HG03469 (cell line): Measurements from ENCODE around the gene SLC34A3.

Experiments
- ATAC-seq: cut with Tn5 transposase; IDR thresholded peaks from one replicate; pipeline ENCODE4 v1.9.1; 2021; ENCODE audit warnings: mild to moderate bottlenecking, moderate library complexity, moderate number of reproducible peaks; ENCODE audit not compliant: unreplicated experiment

SLC34A3 gene

DNA sequence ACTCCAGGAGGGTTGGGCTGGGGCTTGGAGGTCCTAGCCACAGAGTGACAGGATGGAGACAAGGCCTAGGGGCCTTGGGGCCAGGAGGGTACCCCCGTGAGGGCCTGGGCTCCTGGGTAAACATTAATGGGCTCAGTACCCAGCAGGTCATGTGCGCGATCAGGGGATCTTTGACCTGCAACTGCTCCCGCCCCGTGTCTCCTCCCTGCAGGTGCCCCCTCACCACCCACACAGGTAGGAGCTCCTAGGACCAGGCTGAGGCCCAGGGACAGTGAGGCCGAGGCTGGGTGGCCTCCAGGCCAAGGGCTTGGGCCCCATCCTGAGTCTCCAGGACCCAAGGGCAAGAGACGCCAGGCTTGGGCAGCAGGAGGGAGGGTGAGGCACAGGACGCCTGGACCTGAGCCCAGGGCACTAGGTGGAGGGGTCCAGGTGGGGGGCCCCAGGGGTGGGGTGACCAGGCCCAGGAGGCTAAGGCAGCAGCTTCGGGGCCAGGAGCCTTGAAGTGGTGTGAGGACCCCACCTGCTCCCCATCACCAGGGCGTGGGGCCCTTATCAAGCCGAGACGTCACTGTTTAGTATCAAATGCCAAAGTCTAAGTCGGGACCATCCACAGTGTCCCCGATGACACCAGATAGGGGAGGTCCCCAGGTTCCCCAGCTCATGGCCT lies at the start of gene SLC34A3:
TSS of gene SLC34A3 (plus strand) at position 197 of the 667 bp plus-strand sequence. CDS start 802 bp downstream, outside the sequence.
- ATAC-seq: no peak

DNA sequence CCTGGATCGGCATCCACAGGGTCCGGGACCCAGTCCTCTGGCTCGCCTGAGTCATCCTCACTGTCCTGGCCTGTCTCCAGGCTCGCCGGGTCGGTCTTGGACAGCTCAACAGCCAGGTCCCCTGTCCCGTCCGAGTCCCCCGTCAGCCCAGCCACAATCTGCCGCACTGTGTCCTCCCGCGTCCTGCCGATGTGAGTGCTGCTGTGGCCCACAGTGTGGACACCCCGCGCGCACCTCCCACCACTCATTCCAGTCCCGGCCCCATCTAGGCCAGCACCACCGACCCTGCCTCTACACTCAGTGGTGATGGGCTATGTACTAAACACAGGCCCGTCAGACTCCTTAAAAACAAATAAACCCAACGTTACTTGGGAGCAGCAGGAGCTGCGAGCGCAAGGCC lies 49.0 kb upstream of the SLC34A3 start:
- ATAC-seq: no peak

DNA sequence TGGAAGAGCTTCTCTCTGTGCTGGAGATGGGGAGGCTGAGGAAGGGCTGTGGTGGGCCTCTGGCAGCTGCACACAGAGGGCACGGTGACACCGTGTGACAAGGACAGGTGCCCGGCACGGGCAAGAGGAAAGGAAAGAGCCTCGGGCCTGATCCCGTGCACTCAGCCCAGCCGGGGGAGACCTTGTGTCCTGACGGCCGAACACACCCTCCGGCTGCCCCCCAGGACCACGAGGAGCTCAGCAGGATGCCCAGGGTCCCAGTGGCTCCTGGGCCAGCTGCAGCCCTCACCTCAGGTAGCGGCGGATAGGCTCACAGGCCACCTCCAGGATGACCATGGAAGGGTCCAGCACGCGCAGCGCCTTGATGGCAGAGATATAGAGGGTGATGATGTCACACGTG lies 47.9 kb upstream of the SLC34A3 start:
- ATAC-seq: no peak

DNA sequence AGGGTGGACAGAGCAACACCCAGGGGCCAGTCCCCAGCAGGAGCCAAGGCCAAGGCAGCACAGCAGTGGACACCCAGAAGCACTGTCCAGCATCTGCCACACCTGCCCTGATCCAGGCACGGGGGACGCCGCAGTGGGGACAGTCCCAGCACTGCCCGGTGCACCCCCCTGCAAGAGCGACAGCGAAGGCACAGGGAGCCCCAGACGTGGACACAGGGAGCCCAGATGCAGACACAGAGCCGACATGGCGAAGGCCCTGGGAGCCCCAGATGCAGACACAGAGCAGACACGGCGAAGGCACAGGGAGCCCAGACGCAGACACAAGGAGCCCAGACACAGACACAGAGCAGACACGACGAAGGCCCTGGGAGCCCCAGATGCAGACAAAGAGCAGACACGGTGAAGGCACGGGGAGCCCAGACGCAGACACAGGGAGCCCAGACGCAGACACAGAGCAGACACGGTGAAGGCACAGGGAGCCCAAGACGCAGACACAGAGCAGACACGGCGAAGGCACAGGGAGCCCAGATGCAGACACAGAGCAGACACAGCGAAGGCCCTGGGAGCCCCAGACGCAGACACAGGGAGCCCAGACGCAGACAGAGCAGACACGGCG lies 46.6 kb upstream of the SLC34A3 start:
- no peak for ATAC-seq

DNA sequence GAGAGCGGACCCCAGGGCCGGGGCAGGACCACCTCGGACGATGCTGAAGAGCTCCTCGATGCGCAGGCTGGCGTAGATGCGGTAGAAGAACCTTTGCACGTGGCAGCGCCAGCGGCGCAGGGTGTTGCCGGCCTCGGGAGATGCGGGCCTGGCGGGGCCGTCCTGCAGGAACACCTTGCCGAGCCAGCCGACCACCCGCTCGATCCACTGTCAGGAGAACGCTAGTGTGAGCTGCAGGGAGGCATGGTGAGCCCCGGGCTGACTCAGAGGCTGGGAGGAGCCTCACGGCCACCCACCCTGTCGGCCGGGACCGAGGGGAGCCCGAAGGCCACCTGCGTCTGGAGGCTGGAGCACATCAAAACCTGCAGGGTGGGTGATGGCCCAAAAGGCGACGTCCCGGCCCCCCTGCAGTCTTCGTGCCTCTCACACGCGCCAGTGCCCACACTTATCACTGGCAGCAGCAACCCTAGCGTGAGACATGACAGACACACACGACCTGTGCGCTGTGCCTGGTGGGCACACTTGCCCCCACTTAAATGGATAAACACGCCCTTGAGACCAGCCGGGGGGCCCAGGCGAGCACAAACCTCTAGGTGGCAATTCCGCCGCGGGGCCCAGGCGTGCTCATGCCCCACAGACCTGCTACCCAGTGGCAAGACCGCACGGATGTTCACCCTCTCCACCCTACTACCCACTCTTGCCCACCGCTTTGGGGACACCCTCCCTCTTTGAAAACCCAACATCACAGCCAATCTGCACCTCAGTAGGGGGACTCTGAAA lies 45.6 kb upstream of the SLC34A3 start:
- ATAC-seq: no peak

DNA sequence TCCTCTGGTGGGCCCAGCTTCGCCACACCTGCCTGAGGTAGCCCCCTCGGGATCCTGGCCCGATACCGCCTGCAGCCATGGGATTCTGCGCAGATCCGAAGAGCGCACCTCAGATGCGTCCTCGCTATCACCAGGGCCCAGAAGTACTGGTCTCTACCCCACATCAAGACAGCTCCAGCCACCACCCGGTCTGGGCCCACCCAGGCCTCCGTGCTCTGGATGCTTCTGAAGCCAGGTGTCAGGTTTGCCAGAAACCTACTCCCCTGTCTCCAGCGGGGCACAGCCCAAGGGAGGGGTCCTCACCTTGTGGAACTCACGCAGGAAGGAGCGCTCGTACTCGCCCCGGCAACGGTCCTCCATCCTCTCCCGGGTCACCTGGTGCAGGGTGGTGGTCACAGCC lies 44.8 kb upstream of the SLC34A3 start:
- ATAC-seq: no peak

DNA sequence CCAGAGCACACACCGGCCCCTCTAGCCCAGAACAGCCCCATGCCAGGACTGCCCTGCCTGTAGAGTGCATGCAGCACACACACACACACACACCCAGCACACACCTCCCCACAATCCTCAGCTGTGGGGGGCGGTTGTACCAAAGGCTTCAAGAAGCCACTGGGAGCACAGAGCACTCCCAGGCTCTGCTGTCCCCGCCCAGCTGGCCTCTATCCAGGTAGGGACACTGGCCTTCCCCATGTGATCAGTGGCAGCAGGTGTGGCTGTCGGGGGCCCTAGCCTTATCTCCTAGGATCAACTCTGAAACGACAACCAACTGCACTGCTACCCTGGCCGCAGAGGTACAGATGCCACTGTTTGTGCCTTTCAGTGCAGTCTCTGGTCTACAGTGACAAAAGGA lies 44.3 kb upstream of the SLC34A3 start:
- ATAC-seq: no peak

DNA sequence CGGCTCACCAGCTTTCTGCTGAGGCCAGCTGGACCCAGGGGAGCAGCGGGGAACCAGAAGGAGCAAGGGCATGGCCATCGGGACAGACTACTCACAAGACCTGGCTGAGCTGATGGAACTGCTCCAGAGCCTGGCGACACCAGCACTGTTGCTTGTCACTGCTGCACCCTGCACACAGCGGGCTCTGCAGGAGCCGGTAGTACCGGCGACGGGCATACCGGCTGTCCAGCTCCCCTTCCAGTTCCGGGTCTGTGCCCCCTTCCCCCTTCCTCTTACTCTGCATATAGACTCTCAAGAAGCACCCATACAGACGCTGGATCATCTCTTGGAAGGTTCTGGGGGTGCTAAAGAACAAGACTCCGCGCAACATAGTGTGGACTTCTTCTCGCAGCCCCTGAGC lies 43.3 kb upstream of the SLC34A3 start:
- ATAC-seq: no peak

DNA sequence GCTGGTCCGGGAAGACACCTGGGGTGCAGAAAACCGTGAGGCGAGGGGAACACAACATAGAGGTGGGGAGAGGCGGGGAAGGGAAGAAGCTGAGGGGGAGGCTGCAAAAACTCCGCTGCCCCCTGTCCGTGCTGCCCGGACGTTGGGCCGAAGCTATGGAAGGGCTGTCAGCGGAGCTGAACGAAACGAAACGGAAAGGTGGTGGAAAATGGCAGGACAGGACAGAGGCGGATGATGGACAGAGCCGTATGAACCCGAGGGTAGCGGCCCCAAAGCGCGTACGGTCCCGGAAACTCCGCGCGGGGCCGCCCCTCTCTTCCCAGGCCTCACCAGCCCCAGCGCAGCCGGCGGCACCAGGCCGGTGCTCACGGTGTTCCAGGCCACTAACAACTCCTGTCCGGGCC lies 42.6 kb upstream of the SLC34A3 start:
- no peak for ATAC-seq

DNA sequence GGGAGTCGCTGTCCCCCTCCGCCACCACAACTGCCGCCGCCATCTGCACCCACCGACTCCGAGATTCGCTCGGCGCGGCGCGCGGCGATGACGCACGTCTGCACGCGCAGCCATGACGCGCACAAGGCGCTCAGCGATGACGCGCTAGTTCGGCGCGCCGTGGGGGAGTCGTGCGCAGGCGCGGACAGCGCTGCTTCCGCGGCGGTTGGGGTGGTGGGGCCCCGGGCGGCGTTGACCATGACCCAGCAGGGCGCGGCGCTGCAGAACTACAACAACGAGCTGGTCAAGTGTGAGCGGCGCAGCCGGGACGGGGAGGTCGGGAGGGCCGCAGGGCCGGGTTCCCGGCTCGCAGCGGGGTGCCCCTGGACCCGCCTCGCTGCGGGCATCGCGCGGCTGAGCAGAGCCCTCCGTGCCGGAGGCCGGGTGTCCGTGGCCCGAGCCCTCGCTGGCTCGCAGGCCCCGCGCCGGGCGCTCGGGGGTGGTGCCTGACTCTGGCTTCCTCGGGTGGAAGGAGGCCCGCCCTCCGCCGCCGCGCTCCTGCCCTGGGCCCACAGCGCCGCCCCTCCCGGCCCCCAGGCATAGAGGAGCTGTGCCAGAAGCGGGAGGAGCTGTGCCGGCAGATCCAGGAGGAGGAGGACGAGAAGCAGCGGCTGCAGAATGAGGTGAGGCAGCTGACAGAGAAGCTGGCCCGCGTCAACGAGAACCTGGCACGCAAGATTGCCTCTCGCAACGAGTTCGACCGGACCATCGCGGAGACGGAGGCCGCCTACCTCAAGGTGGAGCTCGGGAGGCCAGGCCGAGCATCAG lies 42.0 kb upstream of the SLC34A3 start, which contains the start of the genes ANAPC2 and SSNA1:
TSS of gene ANAPC2 (minus strand) at position 71 of the 807 bp plus-strand sequence. CDS start at position 43, 28 bp downstream.
TSS of gene SSNA1 (plus strand) at position 187 of the 807 bp plus-strand sequence. CDS start at position 238, 51 bp downstream.
- ATAC-seq: peak; percentile 59

DNA sequence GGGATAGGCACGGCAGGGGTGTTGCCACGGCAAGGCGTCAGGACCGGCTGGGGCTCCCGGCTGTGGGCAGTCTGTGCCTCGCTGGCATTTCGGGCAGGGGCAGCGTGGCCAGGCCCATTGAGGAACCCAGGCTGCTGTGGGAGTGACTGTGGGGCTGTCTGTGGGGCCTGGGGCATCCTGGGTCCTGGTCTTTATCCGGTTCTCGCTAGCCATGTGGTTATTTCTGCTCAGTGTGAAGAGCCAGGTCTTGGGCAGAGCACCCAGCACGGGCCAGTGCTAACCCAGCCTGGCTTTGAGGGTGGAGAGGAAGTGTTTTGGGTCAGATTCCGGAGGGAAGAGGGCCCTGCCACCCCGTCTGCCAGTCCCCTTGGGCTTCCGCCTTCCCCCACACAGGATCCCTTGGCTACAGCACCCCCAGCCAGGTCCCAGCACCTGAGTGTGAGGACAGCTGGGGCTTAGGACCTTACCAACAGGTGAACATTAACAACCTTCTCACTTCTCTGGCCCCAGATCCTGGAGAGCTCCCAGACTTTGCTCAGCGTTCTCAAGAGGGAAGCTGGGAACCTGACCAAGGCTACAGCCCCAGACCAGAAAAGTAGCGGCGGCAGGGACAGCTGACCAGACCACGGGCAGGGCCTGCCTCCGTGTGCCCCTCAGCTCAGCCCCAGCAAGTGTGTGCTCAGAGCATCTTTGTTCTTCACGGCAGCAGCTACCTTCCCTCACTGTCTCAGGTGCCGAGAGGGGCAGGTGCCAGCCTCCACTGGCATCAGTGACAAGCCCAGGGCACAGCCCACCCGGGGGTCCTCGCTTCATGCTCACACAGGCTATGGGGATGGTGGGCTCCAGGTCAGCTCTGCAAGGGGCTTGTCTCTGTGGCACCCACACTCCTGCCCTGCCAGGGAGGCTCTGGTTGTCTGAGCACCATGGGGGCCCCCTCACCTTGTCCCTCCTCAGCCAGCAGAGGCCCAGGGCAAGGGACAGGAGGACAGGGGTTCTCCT lies 41.1 kb upstream of the SLC34A3 start:
- ATAC-seq: peak; percentile 8

DNA sequence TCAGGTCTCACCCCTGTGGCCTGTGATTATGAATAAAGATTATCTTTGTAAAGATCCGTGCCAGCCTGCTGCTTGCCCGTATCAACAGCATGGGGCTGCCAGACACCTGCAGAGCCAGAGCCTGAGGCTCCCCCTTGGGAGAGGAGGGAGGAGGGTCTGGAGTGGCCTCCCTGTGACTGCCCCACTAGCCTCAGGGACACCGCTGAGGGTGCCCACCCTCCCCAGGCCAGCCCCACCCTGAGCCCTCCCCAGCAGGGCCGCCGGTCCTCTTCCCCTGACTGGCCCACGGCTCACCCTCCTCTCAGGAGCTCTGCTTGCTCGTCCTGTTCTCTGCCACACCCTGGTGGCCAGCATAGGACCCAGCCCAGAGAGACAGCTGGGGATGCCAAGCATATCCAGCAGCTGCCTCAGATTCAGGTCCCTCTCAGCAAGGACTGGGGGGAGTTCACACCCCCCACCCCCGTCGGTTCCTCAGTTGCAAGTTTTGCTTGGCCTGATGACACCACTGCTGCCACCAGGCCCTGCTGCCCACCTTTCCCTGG lies 40.3 kb upstream of the SLC34A3 start:
- no peak for ATAC-seq

DNA sequence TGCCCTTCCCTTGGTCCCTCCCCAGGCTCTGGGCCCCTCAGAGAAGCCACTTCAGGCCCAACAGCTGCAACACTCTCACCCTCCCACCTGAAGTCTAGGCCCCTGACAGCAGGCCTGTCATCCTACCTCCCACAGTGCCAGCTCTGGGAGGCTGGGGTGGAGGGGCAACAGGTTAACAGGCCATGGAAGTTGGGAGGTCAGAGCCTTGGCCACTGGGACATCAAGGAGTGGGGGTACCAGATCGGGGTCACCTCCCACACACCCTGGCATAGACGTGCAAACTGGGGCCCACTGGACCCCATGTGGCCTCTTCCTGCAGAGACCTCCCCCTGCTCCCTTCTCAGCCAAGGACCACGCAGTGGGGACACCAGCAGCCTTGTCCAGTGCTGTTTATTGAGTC lies 39.5 kb upstream of the SLC34A3 start:
- no peak for ATAC-seq

DNA sequence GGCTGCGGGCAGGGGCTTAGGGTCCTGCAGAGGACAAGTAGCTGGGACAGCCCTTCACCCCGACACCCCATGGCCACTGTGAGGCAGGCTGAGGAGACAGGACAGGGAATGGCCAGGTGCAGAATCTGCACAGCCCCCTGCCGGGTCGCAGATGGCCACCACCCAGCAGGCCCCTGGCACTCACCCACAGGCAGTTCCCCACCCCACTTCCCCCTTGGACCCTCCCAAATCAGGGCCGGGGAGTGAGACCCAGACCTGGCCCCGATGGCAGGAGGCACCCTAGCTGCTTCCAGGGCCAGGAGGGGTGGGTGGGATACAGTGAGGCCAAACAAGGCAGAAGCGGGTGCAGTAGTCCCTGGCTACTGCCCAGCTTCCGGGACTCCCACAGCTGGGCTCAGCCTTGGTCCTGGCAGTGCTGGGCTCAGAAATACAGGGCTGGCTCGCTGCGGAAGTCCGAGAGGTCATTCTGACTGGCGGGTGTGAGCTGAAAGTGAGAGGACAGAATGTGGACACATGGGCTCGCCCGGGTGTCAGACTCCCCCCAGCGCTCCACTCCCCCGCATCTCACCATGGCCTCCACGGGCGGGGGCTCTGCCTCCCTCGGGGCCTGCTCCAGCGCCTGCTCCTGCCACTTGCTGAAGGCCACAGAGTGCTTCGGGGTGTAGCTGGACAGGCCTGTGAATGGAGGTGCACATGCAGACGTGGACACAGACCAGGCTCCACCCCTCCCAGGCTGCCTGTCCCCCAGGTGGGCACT lies 38.8 kb upstream of the SLC34A3 start:
- no peak for ATAC-seq

DNA sequence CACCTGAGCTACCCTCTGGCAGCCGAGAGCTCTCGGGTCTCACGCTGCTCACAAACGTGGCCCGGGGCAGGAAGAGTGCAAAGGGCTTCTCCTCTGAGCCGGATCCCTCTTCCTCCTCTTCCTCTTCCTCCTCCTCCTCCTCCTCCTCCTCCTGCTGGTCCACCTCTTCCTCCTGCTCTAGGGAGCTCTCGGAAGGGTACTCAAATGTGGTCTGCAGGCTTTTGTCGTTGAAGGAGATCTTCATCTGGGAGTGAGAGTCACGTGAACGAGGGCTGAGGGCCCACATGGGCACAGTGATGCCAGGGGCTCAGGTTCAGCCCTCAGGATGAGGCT lies 38.3 kb upstream of the SLC34A3 start:
- ATAC-seq: no peak

DNA sequence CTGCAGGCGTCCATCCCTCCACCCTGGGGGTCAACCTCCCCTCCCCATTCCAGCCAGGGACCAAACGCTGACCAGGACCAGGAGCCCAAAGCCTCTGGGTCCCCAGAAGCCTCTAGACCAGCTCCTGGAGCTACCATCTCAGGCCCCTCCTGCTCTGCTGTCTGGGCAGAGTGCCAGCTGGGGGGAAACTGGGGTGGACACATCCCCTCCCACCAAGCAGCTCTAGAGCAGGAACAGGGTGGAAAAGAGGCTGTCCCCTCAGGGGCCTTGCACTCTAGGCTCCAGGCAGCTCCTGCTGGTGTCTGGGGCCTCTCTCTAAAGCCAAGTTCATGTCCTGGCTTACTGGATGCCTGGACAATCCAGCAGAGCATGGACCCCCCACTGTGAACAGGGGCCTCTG lies 37.8 kb upstream of the SLC34A3 start:
- no peak for ATAC-seq

DNA sequence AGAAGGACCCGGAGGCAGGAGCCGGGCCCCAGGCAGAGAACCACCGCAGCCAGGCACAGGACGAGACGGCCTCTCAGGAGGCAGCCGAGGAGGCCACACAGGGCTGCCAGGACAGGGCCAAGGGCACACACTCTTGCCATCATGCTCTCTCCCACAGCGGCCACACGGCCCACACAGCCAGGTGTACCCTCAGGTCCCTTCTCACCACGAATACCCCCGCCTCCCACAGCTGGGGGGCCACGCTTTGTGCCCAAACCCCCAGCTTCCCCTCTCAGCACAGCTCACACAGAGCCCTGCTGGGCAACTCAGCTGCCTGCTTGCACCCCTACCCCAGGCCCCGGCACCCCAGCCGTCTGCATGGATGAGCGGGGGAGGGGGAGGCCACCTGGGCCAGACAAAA lies 36.9 kb upstream of the SLC34A3 start:
- no peak for ATAC-seq

DNA sequence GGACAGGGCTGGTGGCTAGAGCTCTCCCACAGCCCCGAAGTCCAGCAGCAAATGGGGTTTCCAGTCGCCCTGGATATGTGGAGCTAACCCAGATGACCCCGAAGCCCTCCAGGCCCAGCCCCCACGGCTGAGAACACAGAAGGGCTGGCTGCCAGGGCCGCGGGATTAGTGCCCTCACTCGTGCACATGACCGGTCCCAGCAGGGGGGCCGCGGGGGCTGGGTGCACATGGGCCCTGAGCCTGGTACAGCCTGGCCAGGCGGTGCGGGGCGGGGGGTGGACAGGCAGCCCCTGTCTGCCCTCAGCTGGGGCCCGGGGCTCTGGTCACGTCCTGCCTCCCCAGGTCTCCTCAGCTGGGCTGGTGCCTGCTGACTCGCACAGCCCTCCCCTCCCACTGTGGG lies 36.3 kb upstream of the SLC34A3 start:
- no peak for ATAC-seq

DNA sequence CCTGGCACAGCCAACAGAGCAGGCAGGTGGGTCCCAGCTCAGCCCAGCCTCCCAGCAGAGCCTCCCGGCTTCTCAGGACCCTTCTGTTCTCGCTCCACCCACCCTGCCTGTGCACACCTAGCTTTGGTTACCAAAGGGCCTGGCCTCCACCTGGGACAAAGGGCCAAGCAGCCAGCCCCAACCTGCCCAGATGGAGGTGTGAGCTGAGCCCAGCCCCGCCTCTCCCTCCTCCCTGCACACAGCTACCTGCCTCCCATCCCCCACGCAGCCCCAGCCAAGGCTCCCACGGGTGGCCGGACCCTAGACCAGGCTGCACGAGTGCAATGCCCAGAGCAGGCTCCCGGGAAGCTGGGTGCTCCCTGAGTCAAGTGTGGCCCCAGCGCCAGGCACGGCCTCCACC lies 35.8 kb upstream of the SLC34A3 start:
- ATAC-seq: no peak
